Measurements from ENCODE around the gene GOLGB1. TPM values are rescaled to one million over a fixed set of nuclear protein-coding genes. Genes with fewer than 3 reads are reported as not detected.
"Not testable (repeated sequence)": the region's sequence is repeated elsewhere in the genome, so short reads cannot be mapped to it uniquely, and the experiment has no call there.

The GOLGB1 gene
- total RNA-seq, 2 experiments from 2014 or later = 27.4 to 31.7 TPM

GRCh38 chr3:121758727-121759450 lies 9.3 kb upstream of the GOLGB1 start:
- H3K4me1 Mint-ChIP-seq = peaks cover 1% of the 10 kb centered on the region
- ChIA-PET POLR2A (no interaction called here), CTCF (interaction anchor here (1.5 to 1.9 kb wide), 2 partner anchors 10 to 31 kb away, joined by 3 to 4 read pairs; no protein-coding TSS in a partner anchor)
- H3K4me3 Mint-ChIP-seq = no peak overlapping the region
- no peak overlapping the region for H3K27ac Mint-ChIP-seq
- DNase-seq = no peak
- H3K36me3 Mint-ChIP-seq (ENCODE audit: low read depth) = no peaks in the 10 kb centered on the region
- H3K27me3 Mint-ChIP-seq = peaks cover 15% of the 10 kb centered on the region
- no peaks in the 10 kb centered on the region for H3K9me3 Mint-ChIP-seq

- H3K4me1 Mint-ChIP-seq = peaks cover 1% of the 10 kb centered on the region
- no peak overlapping the region for H3K4me3 Mint-ChIP-seq
- CTCF ChIA-PET = interaction anchor here (1.9 kb wide), 1 partner anchor 30 kb away, joined by 4 read pairs; no protein-coding TSS in a partner anchor
- H3K36me3 Mint-ChIP-seq (ENCODE audit: low read depth) = no peaks in the 10 kb centered on the region
- POLR2A ChIA-PET = no interaction called here
- DNase-seq = no peak
- H3K27ac Mint-ChIP-seq = no peak overlapping the region
- peaks cover 17% of the 10 kb centered on the region for H3K27me3 Mint-ChIP-seq
- H3K9me3 Mint-ChIP-seq = no peaks in the 10 kb centered on the region
Observed at GRCh38 chr3:121757812-121758545, 8.4 kb upstream of the GOLGB1 start.

DNA sequence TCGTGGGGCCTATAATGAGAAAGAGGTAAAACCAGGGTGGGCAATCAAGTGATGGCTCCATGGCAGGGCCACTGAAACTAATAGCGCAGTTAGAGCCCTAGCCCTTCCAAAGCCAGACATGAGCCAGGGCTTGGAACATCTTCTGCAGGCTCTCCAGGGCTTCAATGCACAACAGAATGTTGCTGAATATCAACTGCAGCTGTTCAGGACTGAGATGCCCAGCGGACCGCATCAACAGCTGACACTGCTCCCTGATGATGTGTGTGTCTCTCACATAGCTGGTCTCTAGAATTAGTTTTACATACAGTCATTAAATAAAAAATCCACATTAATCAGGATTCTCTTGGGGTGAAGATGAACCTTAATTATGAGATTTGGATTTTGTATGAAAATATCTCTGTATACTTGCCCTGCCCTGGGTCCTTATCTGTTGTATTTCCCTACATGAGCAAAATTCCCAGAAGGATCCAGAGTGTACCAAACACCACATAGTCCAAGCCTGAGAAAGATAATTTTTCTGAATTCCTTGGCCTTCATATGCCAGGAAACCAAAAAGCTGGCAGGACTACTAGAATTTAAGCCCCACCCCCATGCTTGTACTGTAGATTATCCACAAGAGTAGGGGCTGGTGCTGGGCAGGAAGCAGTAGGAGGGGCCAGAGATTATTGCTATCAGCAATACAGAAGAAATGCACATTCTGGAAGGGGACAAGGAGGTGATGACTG lies 7.7 kb upstream of the GOLGB1 start:
- H3K4me1 Mint-ChIP-seq = peaks cover 1% of the 10 kb centered on the region
- no peak overlapping the region for H3K27ac Mint-ChIP-seq
- no peak overlapping the region for H3K4me3 Mint-ChIP-seq
- H3K36me3 Mint-ChIP-seq (ENCODE audit: low read depth) = no peaks in the 10 kb centered on the region
- ChIA-PET POLR2A (no interaction called here), CTCF (interaction anchor here (0.7 kb wide), 1 partner anchor 9 kb away, joined by 3 read pairs; no protein-coding TSS in a partner anchor)
- DNase-seq = no peak
- H3K27me3 Mint-ChIP-seq = peaks cover 22% of the 10 kb centered on the region
- H3K9me3 Mint-ChIP-seq = no peaks in the 10 kb centered on the region

GRCh38 chr3:121752772-121753171 lies 3.2 kb upstream of the GOLGB1 start:
- ChIA-PET POLR2A (no interaction called here), CTCF (no interaction called here)
- H3K27ac Mint-ChIP-seq = no peak overlapping the region
- no peaks in the 10 kb centered on the region for H3K36me3 Mint-ChIP-seq (ENCODE audit: low read depth)
- H3K4me3 Mint-ChIP-seq = no peak overlapping the region
- H3K4me1 Mint-ChIP-seq = peaks cover 4% of the 10 kb centered on the region
- H3K27me3 Mint-ChIP-seq = peaks cover 27% of the 10 kb centered on the region
- DNase-seq = no peak
- no peaks in the 10 kb centered on the region for H3K9me3 Mint-ChIP-seq

- ChIA-PET POLR2A (no interaction called here), CTCF (no interaction called here)
- no peak for DNase-seq
- Mint-ChIP-seq H3K27me3 (peaks cover 27% of the 10 kb centered on the region), H3K4me1 (peaks cover 6% of the 10 kb centered on the region), H3K27ac (no peak overlapping the region), H3K36me3 (ENCODE audit: low read depth) (no peaks in the 10 kb centered on the region), H3K9me3 (no peaks in the 10 kb centered on the region), H3K4me3 (no peak overlapping the region)
Observed at GRCh38 chr3:121752261-121752660, 2.7 kb upstream of the GOLGB1 start.

DNA sequence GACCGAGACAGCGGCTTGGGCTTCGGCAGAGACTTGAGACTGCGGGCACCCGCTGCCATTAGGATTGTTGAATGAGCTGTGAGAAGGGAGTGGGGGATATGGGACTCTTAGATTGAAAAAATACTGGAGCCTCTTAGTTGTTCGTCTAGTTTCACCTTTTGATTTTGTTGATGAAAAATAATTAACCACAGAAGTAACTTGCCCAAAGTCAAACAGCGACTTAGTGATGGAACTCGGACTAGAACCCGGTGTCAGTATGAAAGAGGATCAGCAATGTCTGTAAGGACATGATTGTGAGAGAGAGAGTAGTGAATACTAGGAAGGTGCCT lies 510 bp upstream of the GOLGB1 start:
- Mint-ChIP-seq H3K27ac (no peak overlapping the region), H3K27me3 (peaks cover 20% of the 10 kb centered on the region), H3K4me1 (peaks cover 6% of the 10 kb centered on the region), H3K4me3 (no peak overlapping the region), H3K36me3 (ENCODE audit: low read depth) (no peaks in the 10 kb centered on the region), H3K9me3 (no peaks in the 10 kb centered on the region)
- DNase-seq = no peak
- POLR2A ChIA-PET = no interaction called here
- CTCF ChIA-PET = interaction anchor here (2.2 kb wide), 1 partner anchor 11 kb away, joined by 7 read pairs; no protein-coding TSS in a partner anchor

GRCh38 chr3:121748680-121749275 lies 763 bp downstream of the GOLGB1 start:
- H3K36me3 Mint-ChIP-seq (ENCODE audit: low read depth) = no peaks in the 10 kb centered on the region
- H3K4me3 Mint-ChIP-seq = no peak overlapping the region
- ChIA-PET CTCF (interaction anchor here (0.7 to 2.2 kb wide), 5 partner anchors 8 to 202 kb away, joined by 3 to 7 read pairs (median 3); no protein-coding TSS in a partner anchor), POLR2A (interaction anchor here (1.0 kb wide), 1 partner anchor 94 kb away, joined by 3 read pairs; no protein-coding TSS in a partner anchor)
- H3K4me1 Mint-ChIP-seq = peaks cover 6% of the 10 kb centered on the region
- no peaks in the 10 kb centered on the region for H3K9me3 Mint-ChIP-seq
- no peak overlapping the region for H3K27ac Mint-ChIP-seq
- peaks cover 18% of the 10 kb centered on the region for H3K27me3 Mint-ChIP-seq
- peak; percentile 43 for DNase-seq

DNA sequence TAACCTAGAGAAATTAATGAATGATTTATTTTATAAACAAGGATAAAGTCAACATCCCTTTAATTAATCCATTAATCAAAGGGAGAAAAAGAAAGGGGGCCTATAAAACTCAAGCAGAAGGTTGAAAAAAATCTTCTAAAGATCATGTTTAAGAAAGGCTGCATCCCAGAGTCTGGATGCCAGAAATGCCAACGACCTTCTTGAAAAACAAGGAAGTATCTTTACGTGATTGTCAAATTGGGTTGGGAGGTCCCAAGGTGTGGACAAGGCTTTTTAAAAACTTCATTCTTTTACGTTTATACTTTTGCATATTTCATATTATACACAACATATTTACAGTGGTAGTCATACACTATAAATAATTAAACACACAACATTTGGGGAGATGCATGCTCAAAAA lies 1.6 kb downstream of the GOLGB1 start:
- peaks cover 4% of the 10 kb centered on the region for H3K36me3 Mint-ChIP-seq (ENCODE audit: low read depth)
- no peak for DNase-seq
- H3K9me3 Mint-ChIP-seq = no peaks in the 10 kb centered on the region
- ChIA-PET CTCF (interaction anchor here (0.7 to 1.1 kb wide), 4 partner anchors 9 to 201 kb away, joined by 3 to 5 read pairs (median 3); no protein-coding TSS in a partner anchor), POLR2A (interaction anchor here (1.0 kb wide), 1 partner anchor 93 kb away, joined by 3 read pairs; no protein-coding TSS in a partner anchor)
- no peak overlapping the region for H3K27ac Mint-ChIP-seq
- peaks cover 6% of the 10 kb centered on the region for H3K4me1 Mint-ChIP-seq
- no peak overlapping the region for H3K4me3 Mint-ChIP-seq
- peaks cover 16% of the 10 kb centered on the region for H3K27me3 Mint-ChIP-seq

GRCh38 chr3:121743106-121743505 lies 6.4 kb downstream of the GOLGB1 start:
- Mint-ChIP-seq H3K4me1 (peaks cover 18% of the 10 kb centered on the region), H3K36me3 (ENCODE audit: low read depth) (peaks cover 23% of the 10 kb centered on the region)
- H3K4me3 Mint-ChIP-seq, POLR2A ChIA-PET, H3K9me3 Mint-ChIP-seq, H3K27me3 Mint-ChIP-seq, DNase-seq, CTCF ChIA-PET, H3K27ac Mint-ChIP-seq: not testable (repeated sequence)

GRCh38 chr3:121740896-121741295 lies 8.6 kb downstream of the GOLGB1 start:
- Mint-ChIP-seq H3K27me3 (no peaks in the 10 kb centered on the region), H3K4me3 (no peak overlapping the region), H3K4me1 (peaks cover 20% of the 10 kb centered on the region), H3K36me3 (ENCODE audit: low read depth) (peaks cover 25% of the 10 kb centered on the region), H3K9me3 (peaks cover 2% of the 10 kb centered on the region), H3K27ac (no peak overlapping the region)
- CTCF ChIA-PET = no interaction called here
- DNase-seq = no peak
- POLR2A ChIA-PET = no interaction called here

DNA sequence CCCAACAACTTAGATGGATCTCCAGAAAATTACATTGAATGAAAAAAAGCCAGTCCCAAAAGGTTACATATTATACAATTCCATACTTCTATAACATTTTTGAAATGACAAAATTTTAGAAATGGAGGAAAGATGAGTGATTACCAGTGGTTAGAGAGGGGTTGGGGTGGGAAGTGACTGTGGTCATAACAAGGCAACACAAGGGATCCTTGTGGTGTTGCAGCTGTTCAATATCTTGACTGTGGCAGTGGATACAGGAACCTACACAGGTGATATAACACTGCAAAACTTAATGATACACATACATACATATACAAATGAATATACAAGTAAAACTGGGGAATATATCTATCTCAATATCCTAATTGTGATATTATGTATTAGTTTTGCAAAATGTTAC lies 9.6 kb downstream of the GOLGB1 start:
- POLR2A ChIA-PET = no interaction called here
- H3K4me3 Mint-ChIP-seq = no peak overlapping the region

GRCh38 chr3:121737644-121738043 lies 11.9 kb downstream of the GOLGB1 start:
- Mint-ChIP-seq H3K36me3 (ENCODE audit: low read depth) (peaks cover 19% of the 10 kb centered on the region), H3K27me3 (no peaks in the 10 kb centered on the region), H3K9me3 (peaks cover 2% of the 10 kb centered on the region), H3K4me1 (peaks cover 27% of the 10 kb centered on the region), H3K27ac (no peak overlapping the region), H3K4me3 (no peak overlapping the region)
- POLR2A ChIA-PET = no interaction called here
- CTCF ChIA-PET = no interaction called here
- DNase-seq = no peak

More for the DNA sequence above, 9.6 kb downstream of the GOLGB1 start:
- no peak overlapping the region for H3K27ac Mint-ChIP-seq
- H3K36me3 Mint-ChIP-seq (ENCODE audit: low read depth) = peaks cover 25% of the 10 kb centered on the region
- peaks cover 25% of the 10 kb centered on the region for H3K4me1 Mint-ChIP-seq
- no peaks in the 10 kb centered on the region for H3K27me3 Mint-ChIP-seq
- H3K9me3 Mint-ChIP-seq = peaks cover 2% of the 10 kb centered on the region
- CTCF ChIA-PET = interaction anchor here (1.0 to 1.4 kb wide), 2 partner anchors 10 to 11 kb away, joined by 3 to 7 read pairs; partner anchors contain the start of gene GOLGB1
- no peak for DNase-seq

All from activated CD4-positive, alpha-beta T cell treated with anti-CD3 and anti-CD28 coated beads, Interleukin-2, amount 10 ng/mL, durations not matched to agents 7 days and 5 days (primary cell).